Uterus (tissue), 4 donors: ENCODE data around the gene MAGEA9. TPM values are rescaled to one million over a fixed set of nuclear protein-coding genes. Genes with fewer than 3 reads are reported as not detected.
"Not testable (repeated sequence)": the region's sequence is repeated elsewhere in the genome, so short reads cannot be mapped to it uniquely, and the experiment has no call there.

Source experiments
- DNase-seq, 2 donors: peaks; one replicate each; pipeline ENCODE4 v3.0.0-alpha.2; 2019 to 2020
- H3K27ac ChIP-seq, 2 donors: fragments of 200-600 bp; sonication (generic); 1 replicate in 1 of 2; 2 replicates in 1 of 2; pipeline ENCODE4 v1.5.1; 2016 to 2018
- H3K27me3 ChIP-seq, 2 donors: fragments of 200-600 bp; sonication (generic); one replicate each; pipeline ENCODE4 v1.5.1; 2018 to 2019; ENCODE audit warnings: control low read depth in 1 of 2
- H3K36me3 ChIP-seq, 2 donors: fragments of 200-600 bp; sonication (generic); one replicate each; pipeline ENCODE4 v1.5.1; 2019; ENCODE audit warnings: control low read depth in 1 of 2
- H3K4me1 ChIP-seq, 2 donors: fragments of 200-600 bp; sonication (generic); one replicate each; pipeline ENCODE4 v1.5.1; 2018 to 2019; ENCODE audit warnings: control low read depth in 1 of 2
- H3K4me3 ChIP-seq, 2 donors: fragments of 200-600 bp; sonication (generic); 1 replicate in 1 of 2; 2 replicates in 1 of 2; pipeline ENCODE4 v1.5.1; 2018 to 2019; ENCODE audit warnings: mild to moderate bottlenecking in 1 of 2
- H3K9me3 ChIP-seq, 2 donors: fragments of 200-600 bp; sonication (generic); one replicate each; pipeline ENCODE4 v1.5.1; 2019; ENCODE audit warnings: control low read depth in 1 of 2
- POLR2A ChIP-seq, 2 donors: fragments of 450-650 bp; IDR thresholded peaks; one replicate each; pipeline ENCODE4 v1.6.1; 2016; ENCODE audit warnings: antibody characterized with exemption in 2 of 2, mild to moderate bottlenecking in 1 of 2, moderate library complexity in 1 of 2
- intact Hi-C: fragments of 100-400 bp; cut with DNase I; formaldehyde crosslinking; loops from one replicate; pipeline ENCODE4 v1.15.1; 2023; ENCODE audit warnings: low total_unique reads
- small RNA-seq: library from RNA; depleted of rRNA; stranded (forward); fragments of <200 nt; gene quantifications from one replicate; pipeline ENCODE3, GENCODE V24; 2016
- total RNA-seq, 4 donors: library from RNA; depleted of rRNA in 3 of 4; stranded (reverse); fragments of >200 nt in 3 of 4; gene quantifications; one replicate each; pipeline versions ENCODE4 v1.1.0 to v1.2.4, GENCODE V29; 2014 to 2023
- TF ChIP-seq, protein P1 (sequence below), 4 experiments: fragments of 200-600 bp in 2 of 4; fragments of 450-650 bp in 2 of 4; sonication (generic) in 2 of 4; IDR thresholded peaks; one replicate each; pipeline ENCODE4 v1.5.1; 2016 to 2019; ENCODE audit warnings: antibody characterized with exemption in 4 of 4, mild to moderate bottlenecking in 2 of 4, moderate library complexity in 1 of 4
- donor health status: DM: yes; HTN: yes; CAD: no.

Gene MAGEA9
- total RNA-seq, 4 donors from 2014 or later: not detected

DNA sequence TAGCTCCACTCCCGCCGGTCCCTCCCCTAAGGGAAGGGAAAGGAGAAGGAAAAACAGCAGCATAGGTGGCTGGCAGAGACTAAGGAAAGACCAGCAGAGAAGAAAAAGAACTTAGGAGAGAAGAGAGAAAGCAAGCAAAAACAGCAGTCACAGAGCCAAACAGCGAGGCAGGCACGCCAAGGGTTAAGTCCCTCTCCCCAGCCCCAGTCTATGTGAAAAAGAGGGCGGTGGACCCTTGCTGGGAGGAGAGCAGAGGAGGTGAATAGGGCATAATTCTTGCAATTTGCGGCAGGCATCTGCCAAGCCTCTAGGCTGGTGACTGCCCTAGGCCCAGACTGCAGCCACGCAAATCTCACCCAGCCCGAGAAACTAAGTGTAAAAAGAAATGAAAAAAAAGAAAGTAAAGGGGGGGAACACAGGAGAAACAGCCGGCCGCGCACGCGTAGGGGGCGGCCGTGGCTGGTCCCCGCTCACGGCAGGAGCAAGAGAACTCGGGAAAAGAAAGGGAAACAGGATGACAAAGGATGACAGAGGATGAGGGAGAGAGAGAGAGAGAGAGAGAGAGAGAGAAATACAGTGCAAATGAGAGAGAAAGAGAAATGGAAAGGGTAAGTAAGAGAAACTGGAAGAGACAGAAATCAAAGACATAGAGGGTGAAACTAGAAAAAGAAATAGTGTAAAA lies 48.6 kb downstream of the MAGEA9 start:
- H3K4me3 ChIP-seq: peak overlapping the region; percentile 25 to 29
- DNase-seq: no peak
- peak overlapping the region; percentile 37 to 81 for H3K27ac ChIP-seq

DNA sequence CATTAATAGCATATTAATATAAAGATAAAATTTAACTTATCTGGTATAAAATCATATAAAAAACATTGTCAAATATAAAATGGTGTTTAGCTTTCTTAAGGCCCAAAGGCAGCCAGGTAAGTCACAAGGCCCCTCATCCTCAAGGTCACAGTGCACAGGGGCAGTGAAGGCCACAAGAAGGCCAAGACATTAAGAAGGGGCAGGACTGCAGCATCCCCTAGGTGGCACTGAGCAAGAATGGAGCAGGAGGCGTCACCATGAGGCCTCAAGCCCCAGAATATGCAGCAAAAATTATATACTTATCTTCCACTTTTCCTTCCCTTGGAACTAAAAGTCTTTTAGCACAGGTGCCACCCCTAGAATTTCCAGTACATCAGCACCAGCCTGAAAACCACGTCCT lies 49.7 kb downstream of the MAGEA9 start:
- H3K36me3 ChIP-seq: no peaks in the 10 kb centered on the region
- H3K4me3 ChIP-seq: no peak overlapping the region
- intact Hi-C loops: no loop called here
- H3K4me1 ChIP-seq: no peaks in the 10 kb centered on the region
- H3K27ac ChIP-seq: no peak overlapping the region
- no peaks in the 10 kb centered on the region for H3K27me3 ChIP-seq
- H3K9me3 ChIP-seq: no peaks in the 10 kb centered on the region
- TF ChIP-seq POLR2A (IDR thresholded peaks at IDR 0.05): no peak
- TF ChIP-seq, protein P1, sequence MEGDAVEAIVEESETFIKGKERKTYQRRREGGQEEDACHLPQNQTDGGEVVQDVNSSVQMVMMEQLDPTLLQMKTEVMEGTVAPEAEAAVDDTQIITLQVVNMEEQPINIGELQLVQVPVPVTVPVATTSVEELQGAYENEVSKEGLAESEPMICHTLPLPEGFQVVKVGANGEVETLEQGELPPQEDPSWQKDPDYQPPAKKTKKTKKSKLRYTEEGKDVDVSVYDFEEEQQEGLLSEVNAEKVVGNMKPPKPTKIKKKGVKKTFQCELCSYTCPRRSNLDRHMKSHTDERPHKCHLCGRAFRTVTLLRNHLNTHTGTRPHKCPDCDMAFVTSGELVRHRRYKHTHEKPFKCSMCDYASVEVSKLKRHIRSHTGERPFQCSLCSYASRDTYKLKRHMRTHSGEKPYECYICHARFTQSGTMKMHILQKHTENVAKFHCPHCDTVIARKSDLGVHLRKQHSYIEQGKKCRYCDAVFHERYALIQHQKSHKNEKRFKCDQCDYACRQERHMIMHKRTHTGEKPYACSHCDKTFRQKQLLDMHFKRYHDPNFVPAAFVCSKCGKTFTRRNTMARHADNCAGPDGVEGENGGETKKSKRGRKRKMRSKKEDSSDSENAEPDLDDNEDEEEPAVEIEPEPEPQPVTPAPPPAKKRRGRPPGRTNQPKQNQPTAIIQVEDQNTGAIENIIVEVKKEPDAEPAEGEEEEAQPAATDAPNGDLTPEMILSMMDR (IDR thresholded peaks at IDR 0.05): no peak
- no peak for DNase-seq

More for the DNA sequence above, 48.6 kb downstream of the MAGEA9 start:
- Histone ChIP-seq H3K36me3 (no peaks in the 10 kb centered on the region), H3K27me3 (no peaks in the 10 kb centered on the region), H3K4me1 (no peaks in the 10 kb centered on the region), H3K9me3 (no peaks in the 10 kb centered on the region)
- TF ChIP-seq, protein P1 (IDR thresholded peaks at IDR 0.05): no peak
- TF ChIP-seq POLR2A (IDR thresholded peaks at IDR 0.05): no peak
- intact Hi-C loops: no loop called here

DNA sequence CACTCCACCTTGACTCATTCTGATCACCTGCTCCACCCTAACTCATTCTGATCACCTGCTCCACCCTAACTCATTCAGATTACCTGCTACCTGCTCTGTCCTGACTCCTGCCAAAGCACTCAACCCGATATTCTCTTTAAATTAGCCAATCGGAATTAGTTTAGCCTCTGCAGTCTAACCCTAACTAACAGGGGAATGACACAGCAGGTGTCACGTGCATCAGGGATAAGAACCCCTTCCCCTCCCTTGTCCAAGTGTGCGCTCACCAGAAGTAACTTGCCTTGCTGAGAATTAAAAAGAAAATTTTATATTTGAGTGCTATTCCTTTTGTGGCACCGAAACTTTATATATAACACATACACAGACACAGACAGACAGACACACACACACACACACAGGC lies 55.0 kb downstream of the MAGEA9 start:
- H3K36me3 ChIP-seq, DNase-seq, H3K4me3 ChIP-seq, H3K27me3 ChIP-seq, H3K4me1 ChIP-seq, intact Hi-C loops, H3K27ac ChIP-seq, H3K9me3 ChIP-seq: not testable (repeated sequence)

DNA sequence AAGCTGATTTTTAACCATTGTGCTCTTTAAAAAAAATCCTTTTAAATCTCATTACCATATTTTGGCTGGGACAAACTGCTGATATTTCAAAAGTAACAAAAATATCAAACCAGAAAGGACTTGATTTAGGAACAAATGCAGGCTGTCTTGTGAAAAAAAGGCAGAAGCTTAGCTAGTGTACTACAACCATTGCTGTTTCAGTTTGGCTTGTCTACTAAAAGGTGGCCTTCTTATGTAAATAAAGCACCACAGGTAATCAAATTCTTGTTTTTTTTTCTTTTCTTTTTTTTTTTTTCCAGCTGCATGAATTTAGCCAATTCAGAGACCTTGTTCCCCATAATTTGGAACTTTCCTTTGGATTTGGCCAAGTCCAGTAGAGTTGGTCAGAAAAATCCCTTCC lies 55.4 kb downstream of the MAGEA9 start:
- Histone ChIP-seq H3K27me3 (no peaks in the 10 kb centered on the region), H3K4me3 (no peak overlapping the region), H3K4me1 (no peaks in the 10 kb centered on the region), H3K9me3 (no peaks in the 10 kb centered on the region), H3K36me3 (no peaks in the 10 kb centered on the region), H3K27ac (no peak overlapping the region)
- no peak for DNase-seq
- intact Hi-C loops: no loop called here
- TF ChIP-seq POLR2A (IDR thresholded peaks at IDR 0.05): no peak
- TF ChIP-seq, protein P1 (IDR thresholded peaks at IDR 0.05): no peak

Small RNA genes within 50 kb of the gene (small RNA-seq; reads per million reads assigned to genes)
- gene AC244098.1 (not detected), gene AC244098.2 (not detected), gene AC244098.3 (not detected)

Other genes with a start within 250 kb of the MAGEA9 start
- 10 to 100 TPM in 3 of 4 donors, 1 to 10 TPM in 1; 9.1 to 23.6 (median 13.6) TPM for gene EOLA1, start 240.9 kb upstream of the MAGEA9 start, total RNA-seq
- not detected for gene HSFX3, start 232.0 kb upstream of the MAGEA9 start, total RNA-seq
- gene MAGEA9B, start 194.5 kb upstream of the MAGEA9 start, total RNA-seq: not detected
- gene HSFX2, start 186.6 kb upstream of the MAGEA9 start, total RNA-seq: not detected
- gene TMEM185A, start 150.1 kb upstream of the MAGEA9 start, total RNA-seq: 10 to 100 TPM in 2 of 4 donors, 1 to 10 TPM in 2; 2.0 to 33.9 (median 16.7) TPM
- not detected for gene MAGEA11, start 69.9 kb upstream of the MAGEA9 start, total RNA-seq
- 1 to 10 TPM in 2 of 4 donors, not detected in 2; 2.4 to 4.0 TPM for gene HSFX1, start 7.9 kb upstream of the MAGEA9 start, total RNA-seq
- gene MAGEA8, start 99.3 kb downstream of the MAGEA9 start, total RNA-seq: not detected
- gene HSFX4, start 147.6 kb downstream of the MAGEA9 start, total RNA-seq: not detected
- gene EOLA2, start 156.6 kb downstream of the MAGEA9 start, total RNA-seq: 10 to 100 TPM in 3 of 4 donors, 1 to 10 TPM in 1; 2.3 to 35.4 (median 13.6) TPM